ENCODE measurements around the gene TOX2. TPM values are rescaled to one million over a fixed set of nuclear protein-coding genes. Genes with fewer than 3 reads are reported as not detected.

Gene TOX2
- total and polyA plus RNA-seq, 2 of the 8 experiments (the other 6 are each of a cell fraction or from before 2014, with no cell fraction given), result 1.8 to 3.4 TPM

- DNase-seq (ENCODE audit: low read depth in 1 of 2, low spot score in 2 of 2) (no peak), FAIRE-seq (no peak)
- Histone ChIP-seq H3K9ac (replicated peaks in 1 of 4; ENCODE audit: extremely low read depth in 1 of 4, low read depth in 3 of 4, low read length in 3 of 4) (no peak overlapping the region), H3K4ac (replicated peaks; ENCODE audit: insufficient read length, low read depth, low read length) (no peak overlapping the region), H4K5ac (ENCODE audit: insufficient read length, low read depth, low read length) (no peak overlapping the region), H3K27ac (ENCODE audit: low read depth, low read length) (no peak overlapping the region), H3K14ac (ENCODE audit: insufficient read length) (no peak overlapping the region), H3K36me3 (ENCODE audit: control insufficient read depth in 2 of 4, insufficient read depth in 4 of 4, low read length in 3 of 4) (no peaks in the 10 kb centered on the region), H3K23me2 (ENCODE audit: low read depth, low read length) (no peaks in the 10 kb centered on the region; the same call in 1 of the 2 replicates), H3K4me3 (ENCODE audit: extremely low read depth in 1 of 4, insufficient read depth in 2 of 4, low read depth in 3 of 4, low read length in 4 of 4) (no peak overlapping the region), H4K20me1 (replicated peaks in 1 of 2; ENCODE audit: control insufficient read depth in 1 of 2, insufficient read depth in 2 of 2, low read length in 2 of 2) (peaks cover 0 to 2% of the 10 kb centered on the region in 2 experiments), H3K4me2 (ENCODE audit: insufficient read depth in 1 of 2, low read depth in 2 of 2, low read length in 2 of 2) (no peak overlapping the region), H3K56ac (replicated peaks; ENCODE audit: insufficient read length, low read depth, low read length) (no peak overlapping the region), H2BK20ac (ENCODE audit: low read length) (no peak overlapping the region), H3K27me3 (replicated peaks in 1 of 4; ENCODE audit: control insufficient read depth in 3 of 4, extremely low read depth in 1 of 4, insufficient read depth in 3 of 4, low read length in 3 of 4) (no peaks in the 10 kb centered on the region), H2BK5ac (ENCODE audit: low read depth, low read length) (no peak overlapping the region), H2BK15ac (ENCODE audit: low read length) (no peak overlapping the region), H3K23ac (ENCODE audit: insufficient read length) (no peak overlapping the region), H2BK12ac (ENCODE audit: low read depth, low read length) (no peak overlapping the region), H2AFZ (ENCODE audit: low read length) (no peak overlapping the region), H2BK120ac (replicated peaks; ENCODE audit: low read depth, low read length) (no peak overlapping the region), H3K18ac (ENCODE audit: extremely low read depth, low read length) (no peak overlapping the region), H3K9me3 (ENCODE audit: insufficient read depth in 2 of 2, low read depth in 1 of 2, low read length in 1 of 2) (no peaks in the 10 kb centered on the region), H3K79me1 (ENCODE audit: low read depth, low read length) (no peaks in the 10 kb centered on the region), H3K79me2 (ENCODE audit: control insufficient read depth in 1 of 2, insufficient read depth in 2 of 2, low read length in 2 of 2) (no peaks in the 10 kb centered on the region), H4K91ac (replicated peaks; ENCODE audit: insufficient read length, low read length) (no peak overlapping the region), H4K8ac (ENCODE audit: extremely low read depth, insufficient read depth, low read length) (no peak overlapping the region), H3K4me1 (replicated peaks in 1 of 4; ENCODE audit: control insufficient read depth in 3 of 4, insufficient read depth in 4 of 4, low read length in 3 of 4) (peaks cover 0 to 6% (median 1%) of the 10 kb centered on the region in 4 experiments; a peak in 3 of 7 replicates), H2AK5ac (ENCODE audit: low read depth, low read length) (no peak overlapping the region)
- POLR2A ChIA-PET (ENCODE audit: partially characterized antibody), result interaction anchor here (1.0 kb wide), 1 partner anchor 19 kb away, joined by 3 read pairs; no protein-coding TSS in a partner anchor
- CTCF ChIA-PET (ENCODE audit: partially characterized antibody), result interaction anchor here (1.2 to 7.0 kb wide), 2 partner anchors 11 to 134 kb away, joined by 3 to 32 read pairs; no protein-coding TSS in a partner anchor
- WGBS, 2 experiments (ENCODE audit: extremely low coverage in 1 of 2, insufficient coverage in 1 of 2, insufficient read length in 1 of 2, insufficient replicate concordance in 2 of 2, low coverage in 1 of 2, low lambda C conversion rate in 2 of 2, missing lambda C conversion rate in 1 of 2), result 76% methylated on average over 5 of the region's 6 CpGs; no CpG with 5 or more reads in 1 of the 2 experiments
- no peak for TF ChIP-seq KDM4A (IDR thresholded peaks at IDR 0.05; ENCODE audit: low read depth, low read length, severe bottlenecking)
- no peak for TF ChIP-seq TAF1 (IDR thresholded peaks at IDR 0.05; ENCODE audit: low read depth, low read length)
- TF ChIP-seq JUN (IDR thresholded peaks at IDR 0.05; ENCODE audit: low read depth, low read length), result no peak
- no peak for TF ChIP-seq RNF2 (IDR thresholded peaks at IDR 0.05; ENCODE audit: borderline replicate concordance, low read depth, low read length, missing control alignments, poor library complexity, severe bottlenecking)
- TF ChIP-seq RAD21 (IDR thresholded peaks at IDR 0.05 in 1 of 2, conservative IDR thresholded peaks at IDR 0.05 in 1 of 2; ENCODE audit: low read depth in 2 of 2, low read length in 2 of 2), result no peak
- TF ChIP-seq SIN3A (conservative IDR thresholded peaks at IDR 0.05 in 1 of 2, IDR thresholded peaks at IDR 0.05 in 1 of 2; ENCODE audit: low read depth in 1 of 2, low read length in 2 of 2), result no peak
- TF ChIP-seq TBP (IDR thresholded peaks at IDR 0.05; ENCODE audit: low read depth, low read length), result no peak
- TF ChIP-seq ZNF274 (IDR thresholded peaks at IDR 0.05; ENCODE audit: borderline replicate concordance, extremely low read depth, low read length), result no peak
- TF ChIP-seq PHF8 (conservative IDR thresholded peaks at IDR 0.05; ENCODE audit: low read depth, low read length), result no peak
- TF ChIP-seq SP4 (IDR thresholded peaks at IDR 0.05; ENCODE audit: low read length), result no peak
These were observed 58.6 kb downstream of the TOX2 start for GRCh38 chr20:43973231-43973630.

All from H1 (cell line).